Mononuclear cell (primary cell): ENCODE measurements around the gene NDRG3. TPM values are rescaled to one million over a fixed set of nuclear protein-coding genes. Genes with fewer than 3 reads are reported as not detected.
A peak's percentile ranks its signal among the peaks of the same experiment; 100 is the strongest.

Source experiments
- H3K27me3 ChIP-seq: 2 replicates; pipeline ENCODE4 v1.6.0; 2011; ENCODE audit warnings: low read length, control low read depth; ENCODE audit not compliant: insufficient read depth
- H3K4me1 ChIP-seq: 2 replicates; pipeline ENCODE4 v1.5.1; 2011; ENCODE audit warnings: mild to moderate bottlenecking, low read length, control low read depth; ENCODE audit not compliant: insufficient read depth
- H3K4me3 ChIP-seq: 2 replicates; pipeline ENCODE4 v1.5.1; 2011; ENCODE audit warnings: mild to moderate bottlenecking, low read length, moderate library complexity
- H3K9me3 ChIP-seq: 2 replicates; pipeline ENCODE4 v1.5.1; 2011; ENCODE audit warnings: low read depth, mild to moderate bottlenecking, control low read depth, low read length
- total RNA-seq: library from RNA; depleted of rRNA; stranded (reverse); fragments of >200 nt; gene quantifications from one replicate; pipeline ENCODE4 v1.2.3, GENCODE V29; 2012

The NDRG3 gene
- total RNA-seq, 1 donor: 19.0 TPM

- peaks cover 49% of the 10 kb centered on the region for H3K4me1 ChIP-seq
- H3K4me3 ChIP-seq: peak overlapping the region; percentile 98
- no peaks in the 10 kb centered on the region for H3K9me3 ChIP-seq
- no peaks in the 10 kb centered on the region for H3K27me3 ChIP-seq
Measured at GRCh38 chr20:36604952-36605398, 140.9 kb downstream of the NDRG3 start.

Other genes with a start within 250 kb of the NDRG3 start
- gene MYL9, start 204.6 kb downstream of the NDRG3 start, total RNA-seq: 10.9 TPM
- 20.8 TPM for gene TGIF2, start 172.5 kb downstream of the NDRG3 start, total RNA-seq
- gene RAB5IF, start 140.3 kb downstream of the NDRG3 start, total RNA-seq: 96.2 TPM
- gene SLA2, start 99.9 kb downstream of the NDRG3 start, total RNA-seq: 25.3 TPM
- gene DSN1, start 27.7 kb upstream of the NDRG3 start, total RNA-seq: 10.2 TPM
- 0.10 TPM for gene TLDC2, start 130.0 kb upstream of the NDRG3 start, total RNA-seq
- gene SAMHD1, start 205.6 kb upstream of the NDRG3 start, total RNA-seq: 203 TPM